SU-DHL-6 (cell line): Measurements from ENCODE around the gene PPP6R2.

Source experiments
- H2AFZ ChIP-seq: fragments of 200-600 bp; sonication (generic); 2 replicates; pipeline ENCODE4 v1.6.1; 2014; ENCODE audit warnings: low read depth, mild to moderate bottlenecking, moderate library complexity, mixed read lengths, antibody characterized with exemption, low read length; ENCODE audit not compliant: severe bottlenecking
- H3F3A ChIP-seq: fragments of 200-600 bp; shearing (Covaris generic); 2 replicates; pipeline ENCODE4 v1.6.0; 2016; ENCODE audit warnings: antibody characterized with exemption, mild to moderate bottlenecking; ENCODE audit not compliant: insufficient read depth
- H3K27ac ChIP-seq: fragments of 200-600 bp; sonication (generic); 2 replicates; pipeline ENCODE4 v1.5.1; 2016; ENCODE audit warnings: low read depth, mild to moderate bottlenecking, low read length, moderate library complexity, mixed read lengths
- H3K27me3 ChIP-seq: fragments of 200-600 bp; sonication (generic), shearing (Covaris generic); 2 replicates; pipeline ENCODE4 v1.6.0; 2014; ENCODE audit warnings: mild to moderate bottlenecking, low read length
- H3K36me3 ChIP-seq: fragments of 200-600 bp; sonication (generic); 2 replicates; pipeline ENCODE4 v1.6.1; 2014; ENCODE audit warnings: mild to moderate bottlenecking, low read length, mixed read lengths
- H3K4me2 ChIP-seq: fragments of 300-600, 200-600 bp; shearing (Covaris generic), sonication (generic); 2 replicates; pipeline ENCODE4 v1.6.0; 2014; ENCODE audit warnings: low read length, low read depth, mild to moderate bottlenecking; ENCODE audit not compliant: poor library complexity, severe bottlenecking
- H3K4me3 ChIP-seq: fragments of 200-600 bp; sonication (generic); 2 replicates; pipeline ENCODE4 v1.5.1; 2014; ENCODE audit warnings: antibody characterized with exemption, low read length, mild to moderate bottlenecking, mixed read lengths; ENCODE audit not compliant: insufficient read depth, poor library complexity, severe bottlenecking
- H3K79me2 ChIP-seq: fragments of 200-600 bp; sonication (generic); 2 replicates; pipeline ENCODE4 v1.6.1; 2014; ENCODE audit warnings: mild to moderate bottlenecking, low read length, moderate library complexity; ENCODE audit not compliant: insufficient read depth
- H3K9ac ChIP-seq: fragments of 200-600 bp; sonication (generic); 2 replicates; pipeline ENCODE4 v1.7.0; 2014; ENCODE audit warnings: mild to moderate bottlenecking, low read length
- H3K9me2 ChIP-seq: fragments of 200-600 bp; sonication (generic); replicated peaks from 2 replicates; pipeline ENCODE4 v1.6.1; 2014; ENCODE audit warnings: low read length; ENCODE audit not compliant: insufficient read depth
- H3K9me3 ChIP-seq: fragments of 200-600 bp; sonication (generic); 2 replicates; pipeline ENCODE4 v1.6.1; 2014; ENCODE audit warnings: low read length, mixed read lengths; ENCODE audit not compliant: insufficient read depth
- H4K20me1 ChIP-seq: fragments of 200-600 bp; sonication (generic); 2 replicates; pipeline ENCODE4 v1.6.1; 2014; ENCODE audit warnings: low read depth, mild to moderate bottlenecking, antibody characterized with exemption, low read length, moderate library complexity, mixed read lengths
- EZH2phosphoT487 ChIP-seq: fragments of 200-600 bp; sonication (generic), shearing (Covaris generic); conservative IDR thresholded peaks from 2 replicates; pipeline ENCODE4 v1.6.1; 2018; ENCODE audit warnings: mild to moderate bottlenecking, antibody characterized with exemption, low read length, moderate library complexity, mixed read lengths
- TF ChIP-seq, protein P1 (sequence below): fragments of 200-600 bp; sonication (generic); IDR thresholded peaks from one replicate; pipeline ENCODE4 v1.5.1; 2017; ENCODE audit warnings: antibody characterized with exemption, mild to moderate bottlenecking, low read length, moderate library complexity; ENCODE audit not compliant: insufficient read depth, poor library complexity, severe bottlenecking

The PPP6R2 gene

GRCh38 chr22:50468626-50469025 lies 125.5 kb downstream of the PPP6R2 start:
- Histone ChIP-seq H3K27ac (peak overlapping the region; percentile 99), H2AFZ (no peak overlapping the region), H4K20me1 (no peaks in the 10 kb centered on the region; the same call in 1 of the 2 replicates), H3K4me3 (peak overlapping the region; percentile 46), H3K79me2 (peaks cover 51% of the 10 kb centered on the region), H3K9me2 (no peaks in the 10 kb centered on the region), H3F3A (peaks cover 32% of the 10 kb centered on the region), H3K36me3 (no peaks in the 10 kb centered on the region), H3K9ac (peak overlapping the region; percentile 66), H3K4me2 (peak overlapping the region; percentile 79), H3K9me3 (no peaks in the 10 kb centered on the region), H3K27me3 (no peaks in the 10 kb centered on the region)
- TF ChIP-seq, protein P1, sequence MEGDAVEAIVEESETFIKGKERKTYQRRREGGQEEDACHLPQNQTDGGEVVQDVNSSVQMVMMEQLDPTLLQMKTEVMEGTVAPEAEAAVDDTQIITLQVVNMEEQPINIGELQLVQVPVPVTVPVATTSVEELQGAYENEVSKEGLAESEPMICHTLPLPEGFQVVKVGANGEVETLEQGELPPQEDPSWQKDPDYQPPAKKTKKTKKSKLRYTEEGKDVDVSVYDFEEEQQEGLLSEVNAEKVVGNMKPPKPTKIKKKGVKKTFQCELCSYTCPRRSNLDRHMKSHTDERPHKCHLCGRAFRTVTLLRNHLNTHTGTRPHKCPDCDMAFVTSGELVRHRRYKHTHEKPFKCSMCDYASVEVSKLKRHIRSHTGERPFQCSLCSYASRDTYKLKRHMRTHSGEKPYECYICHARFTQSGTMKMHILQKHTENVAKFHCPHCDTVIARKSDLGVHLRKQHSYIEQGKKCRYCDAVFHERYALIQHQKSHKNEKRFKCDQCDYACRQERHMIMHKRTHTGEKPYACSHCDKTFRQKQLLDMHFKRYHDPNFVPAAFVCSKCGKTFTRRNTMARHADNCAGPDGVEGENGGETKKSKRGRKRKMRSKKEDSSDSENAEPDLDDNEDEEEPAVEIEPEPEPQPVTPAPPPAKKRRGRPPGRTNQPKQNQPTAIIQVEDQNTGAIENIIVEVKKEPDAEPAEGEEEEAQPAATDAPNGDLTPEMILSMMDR = no peak
- TF ChIP-seq EZH2phosphoT487 = no peak

- no peak for TF ChIP-seq EZH2phosphoT487
- TF ChIP-seq, protein P1 = no peak
Measured at GRCh38 chr22:50469377-50470305, 126.5 kb downstream of the PPP6R2 start.

DNA sequence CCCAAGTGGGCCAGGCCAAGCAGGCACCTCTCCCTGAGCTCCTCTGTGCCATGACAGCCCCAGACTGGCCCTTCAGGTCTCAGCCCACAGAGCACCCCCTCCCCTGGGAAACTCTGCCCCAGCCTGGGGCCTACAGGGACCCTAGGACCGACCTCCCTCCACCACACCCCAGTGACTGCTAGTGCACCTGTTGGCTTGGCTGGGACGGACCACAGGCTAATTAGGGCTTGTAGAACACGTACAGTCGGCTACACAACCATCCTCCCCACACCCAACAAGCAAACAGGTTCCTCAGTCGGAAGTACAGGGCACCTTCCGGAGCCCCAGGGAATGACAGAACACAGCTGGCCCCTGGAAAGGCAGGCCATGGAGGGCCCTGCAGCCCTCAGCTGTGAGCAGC lies 127.4 kb downstream of the PPP6R2 start:
- peaks cover 62% of the 10 kb centered on the region for H3K79me2 ChIP-seq
- no peaks in the 10 kb centered on the region; the same call in 1 of the 2 replicates for H4K20me1 ChIP-seq
- H3K27me3 ChIP-seq = no peaks in the 10 kb centered on the region
- peak overlapping the region; percentile 38 for H3K4me3 ChIP-seq
- H3K9me3 ChIP-seq = no peaks in the 10 kb centered on the region
- H3F3A ChIP-seq = peaks cover 33% of the 10 kb centered on the region
- peak overlapping the region; percentile 99 for H3K27ac ChIP-seq
- no peaks in the 10 kb centered on the region for H3K36me3 ChIP-seq
- H3K4me2 ChIP-seq = peak overlapping the region; percentile 79
- TF ChIP-seq EZH2phosphoT487 = no peak
- TF ChIP-seq, protein P1 = no peak
- H2AFZ ChIP-seq = no peak overlapping the region
- H3K9me2 ChIP-seq = no peaks in the 10 kb centered on the region
- peak overlapping the region; percentile 78 for H3K9ac ChIP-seq

More at GRCh38 chr22:50469377-50470305, 126.5 kb downstream of the PPP6R2 start:
- Histone ChIP-seq H3K9me3 (no peaks in the 10 kb centered on the region), H3K79me2 (peaks cover 61% of the 10 kb centered on the region), H2AFZ (no peak overlapping the region), H3K27ac (peak overlapping the region; percentile 99), H3K4me2 (peak overlapping the region; percentile 79), H3K36me3 (no peaks in the 10 kb centered on the region), H3F3A (peaks cover 33% of the 10 kb centered on the region), H3K27me3 (no peaks in the 10 kb centered on the region), H3K4me3 (peak overlapping the region; percentile 46), H3K9ac (peak overlapping the region; percentile 78), H4K20me1 (no peaks in the 10 kb centered on the region; the same call in 1 of the 2 replicates), H3K9me2 (no peaks in the 10 kb centered on the region)
